T47D (cell line): ENCODE data around the gene EZH1.
"Not testable (repeated sequence)": the region's sequence is repeated elsewhere in the genome, so short reads cannot be mapped to it uniquely, and the experiment has no call there.

Experiments used
- DNase-seq, 2 experiments: peaks; one replicate each; pipeline versions ENCODE4 v3.0.0 to v3.0.0-alpha.2; 2011 to 2012; ENCODE audit warnings: low read depth in 1 of 2, low spot score in 1 of 2
- JUND ChIP-seq: IDR thresholded peaks from 2 replicates; pipeline ENCODE4 v1.6.1; 2012; ENCODE audit warnings: low read depth
- in situ Hi-C: cut with HindIII; loops from 2 replicates; pipeline ENCODE4 v1.10.0; 2016; ENCODE audit warnings: low sequenced_read_pairs, low pct_unique_long_range_greater_than_20kb

EZH1 gene

GRCh38 chr17:42779936-42780850 lies 35.4 kb upstream of the EZH1 start, which contains the start of gene WNK4:
WNK4 (plus strand) TSS chr17:42780610; CDS start chr17:42780699, 89 bp downstream.
- no peak for TF ChIP-seq JUND
- DNase-seq: peak in 1 of 2 experiments; percentile 60
- in situ Hi-C loops: no loop called here

DNA sequence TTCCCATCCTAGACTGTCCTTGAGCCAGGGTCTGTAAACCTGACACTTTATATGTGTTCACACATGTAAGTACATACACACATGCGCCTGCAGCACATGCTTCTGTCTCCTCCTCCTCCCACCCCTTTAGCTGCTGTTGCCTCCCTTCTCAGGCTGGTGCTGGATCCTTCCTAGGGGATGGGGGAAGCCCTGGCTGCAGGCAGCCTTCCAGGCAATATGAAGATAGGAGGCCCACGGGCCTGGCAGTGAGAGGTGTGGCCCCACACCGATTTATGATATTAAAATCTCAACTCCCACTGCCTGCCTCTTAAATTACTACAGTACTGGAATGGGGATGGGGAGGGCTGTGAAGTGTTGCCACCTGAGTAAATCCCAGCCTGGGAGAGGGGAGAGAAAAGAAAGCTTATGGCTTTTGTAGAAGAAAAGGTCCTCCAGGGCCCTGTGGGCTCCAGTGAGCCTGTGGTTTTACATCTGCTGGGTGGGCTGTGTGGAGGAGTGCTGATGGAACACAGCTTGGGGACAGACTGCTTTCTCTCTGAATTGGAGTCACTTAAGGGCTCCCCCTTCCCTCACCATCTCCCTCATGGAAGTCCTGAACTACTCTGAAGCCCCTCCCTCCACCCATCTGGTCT lies 34.6 kb upstream of the EZH1 start:
- no peak for TF ChIP-seq JUND
- in situ Hi-C loops: no loop called here
- DNase-seq: no peak

- in situ Hi-C loops: no loop called here
- DNase-seq: no peak
- TF ChIP-seq JUND: no peak
Measured at GRCh38 chr17:42778570-42778969, 33.7 kb upstream of the EZH1 start.

DNA sequence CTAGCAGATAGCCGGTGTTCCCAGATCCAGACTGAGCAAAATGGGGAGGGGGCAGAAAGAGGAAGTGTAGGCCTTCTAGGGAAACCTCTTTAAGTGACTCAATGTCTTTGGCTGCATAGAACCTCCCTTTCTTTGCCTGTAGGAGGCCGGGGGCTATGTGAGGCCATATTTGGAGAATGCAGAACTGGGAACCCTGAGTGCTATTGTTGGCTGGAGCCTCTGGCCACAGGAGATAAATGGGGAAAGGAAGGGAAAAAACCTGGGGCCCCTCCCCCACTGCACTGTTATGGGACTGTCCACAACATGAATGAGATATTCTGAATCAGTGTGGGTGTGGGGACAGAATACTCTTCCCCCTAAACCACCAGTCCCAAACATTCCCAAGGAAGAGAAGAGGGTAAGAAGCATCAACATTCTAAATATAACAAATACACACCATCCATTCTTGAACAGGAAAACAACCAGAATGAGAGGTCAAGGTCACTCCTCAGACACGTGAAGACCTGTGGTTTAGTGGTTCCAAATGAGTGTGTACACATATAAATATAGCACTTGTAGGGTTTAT lies 30.8 kb upstream of the EZH1 start:
- DNase-seq: no peak
- no peak for TF ChIP-seq JUND
- in situ Hi-C loops: no loop called here

DNA sequence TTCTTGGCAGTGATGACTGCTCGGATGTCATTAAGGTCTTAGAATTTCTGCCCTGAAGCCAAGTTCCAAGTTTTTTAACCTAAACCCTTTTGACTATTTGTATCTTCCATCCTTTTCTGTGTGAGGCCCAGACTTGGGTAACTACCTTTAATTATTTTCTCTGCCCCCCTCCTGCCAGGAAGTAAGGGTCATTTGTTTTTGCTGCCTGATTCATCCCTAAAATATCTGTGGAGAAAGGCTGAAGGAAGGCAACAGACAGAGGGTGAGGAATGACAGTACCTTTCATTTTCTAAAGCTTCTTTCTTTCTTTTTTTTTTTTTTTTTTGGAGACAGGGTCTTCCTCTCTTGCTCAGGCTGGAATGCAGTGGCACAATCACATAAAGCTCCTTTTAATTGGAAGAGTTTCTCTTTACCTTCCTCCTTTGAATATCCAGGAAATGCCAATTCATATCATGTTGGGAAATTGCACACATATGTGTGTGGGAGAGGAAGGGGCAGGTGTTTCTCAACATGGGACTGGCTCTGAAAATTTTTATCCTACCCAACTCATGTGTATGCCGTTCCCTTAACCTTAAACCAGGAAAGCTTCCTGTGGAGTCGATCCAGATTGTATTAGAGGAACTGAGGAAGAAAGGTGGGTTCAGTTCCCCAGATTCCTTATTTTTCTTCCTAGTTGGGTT lies 29.4 kb upstream of the EZH1 start:
- no peak for DNase-seq
- in situ Hi-C loops: no loop called here
- no peak for TF ChIP-seq JUND

GRCh38 chr17:42773290-42774035 lies 28.6 kb upstream of the EZH1 start, which contains the start of gene VPS25:
VPS25 (plus strand) TSS chr17:42773449; CDS start chr17:42773476, 27 bp downstream.
- in situ Hi-C loops: no loop called here
- no peak for TF ChIP-seq JUND
- peak; percentile 91 to 93 for DNase-seq

DNA sequence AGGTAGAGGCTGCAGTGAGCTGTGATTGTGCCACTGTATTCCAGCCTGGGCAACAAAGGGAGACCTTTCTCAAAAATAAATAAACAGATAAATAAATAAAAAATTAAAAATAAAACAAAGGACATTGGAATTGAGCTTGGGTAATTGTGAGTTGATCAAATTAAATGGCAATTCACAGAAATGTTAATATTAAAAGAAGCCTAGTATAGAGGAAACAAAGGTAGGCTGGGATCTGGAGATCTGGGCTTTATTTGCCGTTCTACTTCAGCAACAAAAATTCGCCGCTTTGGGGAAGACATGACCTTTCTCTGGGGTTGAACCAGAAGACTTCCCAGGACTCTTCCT lies 28.1 kb upstream of the EZH1 start:
- TF ChIP-seq JUND: no peak
- in situ Hi-C loops: no loop called here
- no peak for DNase-seq

GRCh38 chr17:42769964-42770363 lies 25.1 kb upstream of the EZH1 start:
- DNase-seq, in situ Hi-C loops: not testable (repeated sequence)

DNA sequence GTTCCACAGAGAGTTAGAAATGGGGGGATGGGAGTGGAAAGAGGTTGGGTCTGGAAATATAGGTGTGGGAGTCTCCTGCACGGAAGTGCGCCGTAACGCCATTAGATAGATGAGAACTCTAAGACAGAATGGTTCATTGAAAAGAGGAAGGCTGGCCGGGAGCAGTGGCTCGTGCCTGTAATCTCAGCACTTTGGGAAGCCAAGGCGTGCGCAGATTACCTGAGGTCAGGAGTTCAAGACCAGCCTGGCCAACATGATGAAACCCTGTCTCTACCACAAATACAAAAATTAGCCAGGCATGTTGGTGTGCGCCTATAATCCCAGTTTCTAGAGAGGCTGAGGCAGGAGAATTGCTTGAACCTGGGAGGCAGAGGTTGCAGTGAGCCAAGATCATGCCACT lies 23.2 kb upstream of the EZH1 start:
- in situ Hi-C loops, DNase-seq: not testable (repeated sequence)

DNA sequence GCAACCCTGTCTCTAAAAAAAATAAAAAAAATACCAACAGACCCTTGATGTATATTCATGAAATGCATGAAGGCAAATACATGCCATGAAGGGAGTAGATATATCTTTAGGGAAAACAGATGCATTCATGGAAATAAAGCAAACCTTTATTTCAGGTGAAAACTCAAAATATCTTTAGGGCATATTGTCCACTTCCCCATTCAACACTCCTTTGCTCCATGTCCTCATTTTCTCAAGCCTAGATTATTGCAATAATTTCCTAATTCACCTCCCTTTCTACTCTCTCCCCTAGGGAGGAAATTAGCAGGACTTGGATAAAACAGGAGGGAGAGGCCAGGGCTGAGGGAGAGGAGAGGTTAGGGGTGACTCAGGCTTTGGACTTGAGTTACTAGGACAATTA lies 22.7 kb upstream of the EZH1 start:
- no peak for TF ChIP-seq JUND
- in situ Hi-C loops: no loop called here
- no peak for DNase-seq

- in situ Hi-C loops: no loop called here
- DNase-seq: no peak
- no peak for TF ChIP-seq JUND
Measured at GRCh38 chr17:42766124-42766523, 21.3 kb upstream of the EZH1 start.

- DNase-seq: no peak
- in situ Hi-C loops: no loop called here
- TF ChIP-seq JUND: no peak
Measured at GRCh38 chr17:42761638-42762037, 16.8 kb upstream of the EZH1 start.
